Ovary (tissue), 3 donors: ENCODE results near the gene USH1G.

Experiments used
- CTCF ChIP-seq, 3 donors: fragments of 450-650 bp in 2 of 3; fragments of 200-600 bp in 1 of 3; IDR thresholded peaks; one replicate each; pipeline versions ENCODE4 v1.5.1 to v1.8.0; 2016 to 2022; ENCODE audit warnings: antibody characterized with exemption in 3 of 3, mild to moderate bottlenecking in 1 of 3
- POLR2A ChIP-seq: fragments of 450-650 bp; IDR thresholded peaks from one replicate; pipeline ENCODE4 v1.6.1; 2017; ENCODE audit warnings: antibody characterized with exemption, mild to moderate bottlenecking, moderate library complexity
- donor health status: DM: no; HTN: no; CAD: no.

GRCh38 chr17:74877592-74878548 is 45.2 kb downstream of the USH1G start:
- TF ChIP-seq CTCF (IDR thresholded peaks at IDR 0.05) = no peak
- TF ChIP-seq POLR2A = no peak
